ENCODE measurements around the gene RASL10A. TPM values are rescaled to one million over a fixed set of nuclear protein-coding genes. Genes with fewer than 3 reads are reported as not detected.

RASL10A gene
- total RNA-seq, 1 donor from 2014 or later = 0.88 TPM

- ATAC-seq = no peak
Observed at GRCh38 chr22:29302681-29303465, 12.6 kb downstream of the RASL10A start.

GRCh38 chr22:29302402-29302680, 13.2 kb downstream of the RASL10A start:
- no peak for ATAC-seq

GRCh38 chr22:29301716-29302401, 13.6 kb downstream of the RASL10A start:
- no peak for ATAC-seq

GRCh38 chr22:29300807-29301601, 14.5 kb downstream of the RASL10A start:
- peak; percentile 1 for ATAC-seq

- ATAC-seq = no peak
Observed at GRCh38 chr22:29300467-29300806, 15.1 kb downstream of the RASL10A start.

- ATAC-seq = no peak
Observed at GRCh38 chr22:29299136-29299900, 16.2 kb downstream of the RASL10A start.

- ATAC-seq = no peak
Observed at GRCh38 chr22:29298641-29299040, 16.9 kb downstream of the RASL10A start.

GRCh38 chr22:29292379-29292778, 23.1 kb downstream of the RASL10A start:
- no peak for ATAC-seq

- no peak for ATAC-seq
Observed at GRCh38 chr22:29291215-29291614, 24.3 kb downstream of the RASL10A start.

GRCh38 chr22:29290061-29290460, 25.4 kb downstream of the RASL10A start:
- no peak for ATAC-seq

GRCh38 chr22:29288837-29289236, 26.7 kb downstream of the RASL10A start:
- ATAC-seq = no peak

- ATAC-seq = no peak
Observed at GRCh38 chr22:29284196-29284595, 31.3 kb downstream of the RASL10A start.

- ATAC-seq = no peak
Observed at GRCh38 chr22:29277927-29278326, 37.6 kb downstream of the RASL10A start.

- no peak for ATAC-seq
Observed at GRCh38 chr22:29275819-29276565, 39.5 kb downstream of the RASL10A start.

GRCh38 chr22:29275167-29275566, 40.3 kb downstream of the RASL10A start:
- ATAC-seq = no peak

- no peak for ATAC-seq
Observed at GRCh38 chr22:29272624-29273023, 42.9 kb downstream of the RASL10A start.

- ATAC-seq = no peak
Observed at GRCh38 chr22:29270475-29271271, 44.8 kb downstream of the RASL10A start.

- ATAC-seq = no peak
Observed at GRCh38 chr22:29269731-29270474, 45.6 kb downstream of the RASL10A start.

GRCh38 chr22:29269230-29269604, 46.3 kb downstream of the RASL10A start:
- ATAC-seq = no peak

- ATAC-seq = peak; percentile 30
Observed at GRCh38 chr22:29268511-29269229, 46.8 kb downstream of the RASL10A start.
